ENCODE measurements around the gene COL6A1.

COL6A1 gene

DNA sequence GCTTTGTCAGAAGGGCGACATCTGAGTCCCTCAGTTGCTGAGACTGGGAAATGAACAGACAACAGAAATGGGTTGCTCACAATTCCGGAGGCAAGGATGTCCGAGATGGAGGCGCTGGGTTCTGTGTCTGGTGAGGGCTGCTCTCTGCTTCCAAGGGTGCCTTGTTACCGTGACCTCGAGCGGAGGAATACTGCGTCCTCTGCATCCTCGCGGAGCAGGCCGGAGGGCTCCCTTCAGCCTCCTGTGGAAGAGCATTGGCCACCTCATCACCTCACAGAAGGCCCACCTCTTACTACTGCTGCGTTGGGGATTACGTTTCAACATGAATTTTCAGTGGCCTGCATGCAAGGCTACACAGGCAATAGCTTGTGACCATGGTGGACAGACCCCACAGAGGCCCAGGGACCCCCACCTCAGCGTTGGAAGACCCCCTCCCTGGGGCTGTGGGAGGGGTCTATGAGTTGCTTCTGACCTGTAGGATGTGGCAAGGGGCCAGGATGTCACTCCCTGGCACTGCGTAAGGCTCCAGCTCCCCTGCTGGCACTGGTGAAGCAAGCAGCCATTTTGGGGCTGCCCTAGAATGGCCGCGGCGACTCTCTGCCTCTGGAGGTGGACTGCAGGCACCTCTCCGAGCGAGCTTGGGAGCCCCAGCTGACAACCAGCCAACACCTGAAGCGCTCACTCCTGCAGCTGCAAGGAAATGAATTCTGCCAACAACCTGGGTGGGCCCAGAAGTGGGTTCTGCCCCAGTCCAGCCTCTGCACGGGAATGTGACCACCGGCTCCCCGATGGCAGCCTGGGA is 36.3 kb upstream of the COL6A1 start:
- H3K9ac ChIP-seq = no peak overlapping the region
- TF ChIP-seq, protein P1, sequence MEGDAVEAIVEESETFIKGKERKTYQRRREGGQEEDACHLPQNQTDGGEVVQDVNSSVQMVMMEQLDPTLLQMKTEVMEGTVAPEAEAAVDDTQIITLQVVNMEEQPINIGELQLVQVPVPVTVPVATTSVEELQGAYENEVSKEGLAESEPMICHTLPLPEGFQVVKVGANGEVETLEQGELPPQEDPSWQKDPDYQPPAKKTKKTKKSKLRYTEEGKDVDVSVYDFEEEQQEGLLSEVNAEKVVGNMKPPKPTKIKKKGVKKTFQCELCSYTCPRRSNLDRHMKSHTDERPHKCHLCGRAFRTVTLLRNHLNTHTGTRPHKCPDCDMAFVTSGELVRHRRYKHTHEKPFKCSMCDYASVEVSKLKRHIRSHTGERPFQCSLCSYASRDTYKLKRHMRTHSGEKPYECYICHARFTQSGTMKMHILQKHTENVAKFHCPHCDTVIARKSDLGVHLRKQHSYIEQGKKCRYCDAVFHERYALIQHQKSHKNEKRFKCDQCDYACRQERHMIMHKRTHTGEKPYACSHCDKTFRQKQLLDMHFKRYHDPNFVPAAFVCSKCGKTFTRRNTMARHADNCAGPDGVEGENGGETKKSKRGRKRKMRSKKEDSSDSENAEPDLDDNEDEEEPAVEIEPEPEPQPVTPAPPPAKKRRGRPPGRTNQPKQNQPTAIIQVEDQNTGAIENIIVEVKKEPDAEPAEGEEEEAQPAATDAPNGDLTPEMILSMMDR (IDR thresholded peaks at IDR 0.05) = no peak
- H3K4me1 ChIP-seq = no peaks in the 10 kb centered on the region
- H3K9me3 ChIP-seq (ENCODE audit: control insufficient read depth, low read length) = no peaks in the 10 kb centered on the region
- no peaks in the 10 kb centered on the region for H3K79me2 ChIP-seq
- no peak overlapping the region for H2AFZ ChIP-seq
- no peaks in the 10 kb centered on the region for H3K27me3 ChIP-seq (ENCODE audit: control insufficient read depth, insufficient read depth, low read length)
- no peaks in the 10 kb centered on the region for H3K36me3 ChIP-seq (ENCODE audit: control insufficient read depth, insufficient read depth, low read length)
- H3K27ac ChIP-seq = no peak overlapping the region
- H3K4me3 ChIP-seq (ENCODE audit: low read depth, low read length) = no peak overlapping the region
- no peak overlapping the region for H3K4me2 ChIP-seq (ENCODE audit: low read length)

DNA sequence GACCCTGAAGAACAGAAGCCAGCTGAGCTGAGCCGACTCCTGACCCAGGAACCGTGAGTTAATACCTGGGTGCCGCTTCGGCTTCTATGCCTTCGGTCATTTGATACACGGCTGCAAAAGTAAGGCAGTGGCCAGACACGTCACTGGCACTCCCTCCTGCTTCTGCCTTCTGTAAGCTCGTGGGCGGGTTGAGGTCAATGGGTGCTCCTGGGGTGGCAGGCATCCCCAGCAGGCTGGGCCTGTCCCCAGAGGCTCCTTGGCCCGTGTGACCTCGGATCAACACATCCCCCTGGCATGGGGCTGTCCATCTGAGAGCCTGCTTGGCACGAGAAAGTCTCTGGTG is 35.7 kb upstream of the COL6A1 start:
- Histone ChIP-seq H3K27ac (no peak overlapping the region), H3K4me3 (ENCODE audit: low read depth, low read length) (no peak overlapping the region), H3K36me3 (ENCODE audit: control insufficient read depth, insufficient read depth, low read length) (no peaks in the 10 kb centered on the region), H3K9ac (no peak overlapping the region), H3K27me3 (ENCODE audit: control insufficient read depth, insufficient read depth, low read length) (no peaks in the 10 kb centered on the region), H3K4me2 (ENCODE audit: low read length) (no peak overlapping the region), H3K9me3 (ENCODE audit: control insufficient read depth, low read length) (no peaks in the 10 kb centered on the region), H3K79me2 (no peaks in the 10 kb centered on the region), H2AFZ (no peak overlapping the region), H3K4me1 (no peaks in the 10 kb centered on the region)
- TF ChIP-seq, protein P1 (IDR thresholded peaks at IDR 0.05) = no peak

DNA sequence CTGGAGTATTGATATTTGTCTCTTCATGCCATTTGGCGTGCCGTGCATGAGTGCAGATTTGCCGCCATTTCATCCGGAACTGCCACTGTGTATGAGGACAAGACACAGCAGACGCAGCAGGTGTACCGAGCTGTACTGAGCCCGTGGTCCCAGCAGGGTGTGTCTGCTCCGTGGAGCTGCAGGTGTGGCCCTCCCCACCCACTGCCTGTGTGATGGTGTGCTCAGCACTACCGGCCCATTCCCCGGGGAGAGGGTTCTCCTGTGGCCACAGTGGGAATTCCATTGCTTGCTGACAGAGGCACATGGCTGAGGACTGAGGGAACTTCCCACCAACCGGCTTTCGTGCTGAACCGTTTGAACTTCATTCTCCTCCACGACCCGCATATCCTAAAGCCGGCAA is 34.3 kb upstream of the COL6A1 start:
- H3K27me3 ChIP-seq (ENCODE audit: control insufficient read depth, insufficient read depth, low read length) = no peaks in the 10 kb centered on the region
- no peaks in the 10 kb centered on the region for H3K79me2 ChIP-seq
- H2AFZ ChIP-seq = no peak overlapping the region
- TF ChIP-seq, protein P1 (IDR thresholded peaks at IDR 0.05) = no peak
- H3K4me1 ChIP-seq = no peaks in the 10 kb centered on the region
- no peak overlapping the region for H3K4me2 ChIP-seq (ENCODE audit: low read length)
- H3K27ac ChIP-seq = no peak overlapping the region
- no peak overlapping the region for H3K4me3 ChIP-seq (ENCODE audit: low read depth, low read length)
- no peak overlapping the region for H3K9ac ChIP-seq
- no peaks in the 10 kb centered on the region for H3K36me3 ChIP-seq (ENCODE audit: control insufficient read depth, insufficient read depth, low read length)
- H3K9me3 ChIP-seq (ENCODE audit: control insufficient read depth, low read length) = no peaks in the 10 kb centered on the region

DNA sequence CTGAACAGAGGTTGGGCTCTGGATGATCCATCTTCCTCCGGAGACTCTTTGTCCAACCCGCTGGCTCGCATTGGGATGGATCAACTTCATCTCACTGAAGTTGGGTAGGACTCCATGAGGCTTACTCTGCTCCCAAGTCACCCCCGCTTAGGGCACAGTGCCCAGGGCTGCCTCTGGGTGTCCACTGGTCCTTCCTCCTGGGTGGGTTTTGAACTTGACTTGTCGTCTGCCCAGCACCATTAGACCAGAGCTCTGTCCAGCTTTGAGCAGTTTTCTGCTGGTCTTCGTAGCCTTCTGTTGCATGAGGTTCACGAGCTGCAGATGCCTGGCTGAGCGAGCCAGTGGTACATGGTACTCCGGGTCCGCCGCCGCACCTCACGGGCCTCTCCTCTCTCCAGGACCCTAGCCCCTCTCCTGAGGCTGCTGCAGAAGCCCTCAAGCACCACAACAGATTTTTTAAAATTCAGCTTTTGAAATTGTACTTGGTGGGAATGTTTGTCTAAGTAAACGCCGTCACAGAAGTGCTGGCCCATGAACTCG is 33.8 kb upstream of the COL6A1 start:
- Histone ChIP-seq H3K4me2 (ENCODE audit: low read length) (no peak overlapping the region), H3K79me2 (no peaks in the 10 kb centered on the region), H3K4me3 (ENCODE audit: low read depth, low read length) (no peak overlapping the region), H3K27me3 (ENCODE audit: control insufficient read depth, insufficient read depth, low read length) (no peaks in the 10 kb centered on the region), H3K9me3 (ENCODE audit: control insufficient read depth, low read length) (no peaks in the 10 kb centered on the region), H3K36me3 (ENCODE audit: control insufficient read depth, insufficient read depth, low read length) (no peaks in the 10 kb centered on the region), H3K27ac (no peak overlapping the region), H3K4me1 (no peaks in the 10 kb centered on the region), H2AFZ (no peak overlapping the region), H3K9ac (no peak overlapping the region)
- TF ChIP-seq, protein P1 (IDR thresholded peaks at IDR 0.05) = no peak
